AG08395 (cell line): ENCODE data around the gene PLSCR3.

ENCODE experiments used
- DNase-seq: peaks from one replicate; pipeline ENCODE4 v3.0.0; 2012; ENCODE audit warnings: mixed read lengths, low spot score

The PLSCR3 gene

GRCh38 chr17:7347630-7348477 is 46.5 kb downstream of the PLSCR3 start:
- no peak for DNase-seq

- DNase-seq = no peak
These were observed 47.3 kb downstream of the PLSCR3 start for GRCh38 chr17:7346761-7347614.

GRCh38 chr17:7343250-7343649 is 51.1 kb downstream of the PLSCR3 start:
- no peak for DNase-seq

- no peak for DNase-seq
These were observed 52.5 kb downstream of the PLSCR3 start for GRCh38 chr17:7341842-7342241.

GRCh38 chr17:7340179-7340578 is 54.1 kb downstream of the PLSCR3 start:
- peak; percentile 27 for DNase-seq
